ENCODE results near the gene GM2A. TPM values are rescaled to one million over a fixed set of nuclear protein-coding genes. Genes with fewer than 3 reads are reported as not detected.

The GM2A gene
- total RNA-seq, 4 donors from 2014 or later = 15.4 to 23.8 (median 18.8) TPM

DNA sequence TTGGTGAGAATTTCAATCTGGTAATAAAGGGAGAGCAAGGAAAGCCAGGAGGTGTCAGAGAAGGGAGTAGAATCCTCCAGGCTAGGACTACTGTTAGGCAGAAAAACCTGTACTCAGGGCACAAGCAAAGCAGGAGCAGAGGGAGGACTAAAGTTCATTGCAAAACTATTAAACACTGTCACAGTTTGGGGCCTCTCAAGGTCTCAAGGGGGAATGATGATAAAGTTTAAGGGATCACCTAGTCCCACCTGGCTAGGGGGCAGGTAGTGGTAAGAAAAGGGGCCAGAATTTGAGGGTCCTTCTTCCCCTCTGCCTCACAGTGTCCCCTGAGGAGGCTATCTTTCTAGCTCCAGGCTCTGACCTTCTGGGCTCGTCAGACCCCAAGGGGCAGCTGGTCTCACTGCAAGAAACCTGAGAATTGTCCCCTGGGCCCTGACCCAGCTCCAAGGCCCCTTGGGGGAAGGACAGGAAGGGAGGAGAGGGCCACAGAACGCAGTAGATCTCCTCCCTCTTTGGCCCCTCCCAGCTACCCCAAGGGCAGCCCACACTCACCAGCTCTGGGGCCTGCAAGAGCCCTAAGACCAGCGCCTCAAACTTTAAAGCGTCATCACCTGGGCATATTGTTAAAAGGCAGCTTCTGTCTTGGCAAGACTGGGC is 30.1 kb upstream of the GM2A start:
- DNase-seq = peak; percentile 13 to 17
- TF ChIP-seq POLR2A (IDR thresholded peaks at IDR 0.05) (no peak), CTCF (IDR thresholded peaks at IDR 0.05) (no peak)
- H3K36me3 ChIP-seq = no peaks in the 10 kb centered on the region
- peaks cover 6% of the 10 kb centered on the region in 2 donors for H3K4me1 ChIP-seq
- H3K4me3 ChIP-seq (replicated peaks in 1 of 3) = peak overlapping the region in 1 of 3 donors; percentile 80
- 16 to 44% methylated on average over 3 to 4 of the region's 4 CpGs for WGBS, 2 donors
- no peaks in the 10 kb centered on the region for H3K9me3 ChIP-seq
- intact Hi-C loops (cut with DNase I) = no loop called here
- H3K27ac ChIP-seq = peak overlapping the region in 2 of 3 donors; percentile 80 to 85
- no peaks in the 10 kb centered on the region for H3K27me3 ChIP-seq

GRCh38 chr5:151223447-151224264 is 29.3 kb upstream of the GM2A start, which contains the start of gene CCDC69:
Gene CCDC69, minus strand, starts transcription at chr5:151224092. Its CDS starts 122 bp downstream, at chr5:151223970.
- intact Hi-C loops (cut with DNase I) = no loop called here
- DNase-seq = peak; percentile 72 to 77
- peak within 1 kb of the TSS in 2 of 3 donors; percentile 76 to 80 for H3K4me3 ChIP-seq (replicated peaks in 1 of 3)
- peaks cover 6% of the 10 kb centered on the region in 2 donors for H3K4me1 ChIP-seq
- peak within 1 kb of the TSS; percentile 50 to 85 (median 80) for H3K27ac ChIP-seq
- no peaks in the 10 kb centered on the region for H3K27me3 ChIP-seq
- WGBS, 2 donors = 0 to 2% methylated on average over 29 to 48 of the region's 58 CpGs
- H3K9me3 ChIP-seq = no peaks in the 10 kb centered on the region
- no peaks in the 10 kb centered on the region for H3K36me3 ChIP-seq
- peak in 1 of 2 donors; percentile 71 for TF ChIP-seq POLR2A (IDR thresholded peaks at IDR 0.05)
- peak in 2 of 6 experiments; percentile 27 to 38 for TF ChIP-seq CTCF (IDR thresholded peaks at IDR 0.05)

- Histone ChIP-seq H3K27ac (peak overlapping the region in 1 of 3 donors; percentile 80), H3K4me3 (replicated peaks in 1 of 3) (peak overlapping the region in 1 of 3 donors; percentile 80), H3K4me1 (peaks cover 6% of the 10 kb centered on the region in 2 donors), H3K27me3 (no peaks in the 10 kb centered on the region), H3K9me3 (no peaks in the 10 kb centered on the region), H3K36me3 (no peaks in the 10 kb centered on the region)
- TF ChIP-seq CTCF (IDR thresholded peaks at IDR 0.05) = no peak
- DNase-seq = no peak
- 79 to 91% methylated on average over 6 of the region's 6 CpGs for WGBS, 2 donors
- intact Hi-C loops (cut with DNase I) = no loop called here
Observed at GRCh38 chr5:151224372-151224771, 28.6 kb upstream of the GM2A start.

GRCh38 chr5:151225071-151225470 is 27.9 kb upstream of the GM2A start:
- DNase-seq = no peak
- Histone ChIP-seq H3K4me3 (replicated peaks in 1 of 3) (no peak overlapping the region), H3K9me3 (no peaks in the 10 kb centered on the region), H3K27me3 (no peaks in the 10 kb centered on the region), H3K4me1 (peaks cover 6% of the 10 kb centered on the region in 2 donors), H3K36me3 (no peaks in the 10 kb centered on the region), H3K27ac (no peak overlapping the region)
- TF ChIP-seq POLR2A (IDR thresholded peaks at IDR 0.05) = no peak
- no peak for TF ChIP-seq CTCF (IDR thresholded peaks at IDR 0.05)
- intact Hi-C loops (cut with DNase I) = no loop called here
- WGBS, 2 donors = 98 to 100% methylated on average over 4 of the region's 4 CpGs

- no peaks in the 10 kb centered on the region for H3K36me3 ChIP-seq
- DNase-seq = no peak
- no peak overlapping the region for H3K27ac ChIP-seq
- H3K9me3 ChIP-seq = no peaks in the 10 kb centered on the region
- 82 to 84% methylated on average over 5 of the region's 5 CpGs for WGBS, 2 donors
- TF ChIP-seq CTCF (IDR thresholded peaks at IDR 0.05) (no peak), POLR2A (IDR thresholded peaks at IDR 0.05) (no peak)
- peaks cover 6% of the 10 kb centered on the region in 2 donors for H3K4me1 ChIP-seq
- intact Hi-C loops (cut with DNase I) = no loop called here
- no peaks in the 10 kb centered on the region for H3K27me3 ChIP-seq
- H3K4me3 ChIP-seq (replicated peaks in 1 of 3) = no peak overlapping the region
Observed at GRCh38 chr5:151225475-151225874, 27.5 kb upstream of the GM2A start.
